B cell (primary cell): ENCODE data around the gene CCDC85A. TPM values are rescaled to one million over a fixed set of nuclear protein-coding genes. Genes with fewer than 3 reads are reported as not detected.

Source experiments
- ATAC-seq: fragments of 200-7000 bp; cut with Tn5 transposase; one replicate; pipeline ENCODE4 v1.10.0; 2021; ENCODE audit warnings: low read depth, mild to moderate bottlenecking, moderate number of reproducible peaks, moderate library complexity
- CTCF ChIA-PET: fragments of 350-600 bp; sonication (Branson Sonifier 250); formaldehyde crosslinking; loops from one replicate; lab custom pipeline; 2021; ENCODE audit warnings: antibody characterized with exemption, inconsistent platforms; lab: Charles Lee
- POLR2A ChIA-PET: fragments of 350-600 bp; sonication (Branson Sonifier 250); formaldehyde crosslinking; loops from one replicate; lab custom pipeline; 2021; ENCODE audit warnings: antibody characterized with exemption; lab: Charles Lee
- DNase-seq: peaks from one replicate; pipeline ENCODE4 v3.0.0; 2013
- H2AFZ ChIP-seq: 2 replicates; pipeline ENCODE4 v1.6.1; 2012; ENCODE audit warnings: mild to moderate bottlenecking, low read depth, low read length; ENCODE audit not compliant: insufficient read depth, poor library complexity, severe bottlenecking
- H3K27ac ChIP-seq, 2 donors: 1 replicate in 1 of 2; 2 replicates in 1 of 2; pipeline ENCODE4 v1.5.1; 2012 to 2013; ENCODE audit warnings: low read length in 2 of 2, mild to moderate bottlenecking in 2 of 2, moderate library complexity in 1 of 2
- H3K27me3 ChIP-seq, 4 experiments: fragments of 200-600 bp in 1 of 4; sonication (generic) in 1 of 4; replicated peaks in 1 of 4; 1 replicate in 2 of 4; 2 replicates in 2 of 4; pipeline versions ENCODE4 v1.6.1 to v1.7.0; 2013 to 2016; ENCODE audit warnings: low read length in 3 of 4, mild to moderate bottlenecking in 2 of 4, mixed read lengths in 1 of 4, moderate library complexity in 1 of 4; ENCODE audit not compliant: insufficient read depth in 4 of 4, control insufficient read depth in 3 of 4; ENCODE audit errors: control extremely low read depth in 1 of 4
- H3K36me3 ChIP-seq, 2 experiments: replicated peaks in 1 of 2; 1 replicate in 1 of 2; 2 replicates in 1 of 2; pipeline versions ENCODE4 v1.6.1 to v1.7.1; 2013; ENCODE audit warnings: low read length in 1 of 2; ENCODE audit not compliant: insufficient read depth in 2 of 2, control insufficient read depth in 1 of 2; ENCODE audit errors: control extremely low read depth in 1 of 2, extremely low read depth in 1 of 2
- H3K4me1 ChIP-seq, 2 donors: fragments of 200-600 bp in 1 of 2; sonication (generic) in 1 of 2; 1 replicate in 1 of 2; 2 replicates in 1 of 2; pipeline versions ENCODE4 v1.5.1 to v1.6.1; 2013 to 2017; ENCODE audit warnings: low read length in 2 of 2; ENCODE audit not compliant: control insufficient read depth in 2 of 2, insufficient read depth in 2 of 2
- H3K4me2 ChIP-seq: replicated peaks from 2 replicates; pipeline ENCODE3; 2012; ENCODE audit warnings: mild to moderate bottlenecking, low read depth, low read length; ENCODE audit not compliant: poor library complexity, severe bottlenecking
- H3K4me3 ChIP-seq, 5 experiments: fragments of 200-600 bp in 1 of 5; sonication (generic) in 1 of 5; 1 replicate in 3 of 5; 2 replicates in 2 of 5; pipeline versions ENCODE4 v1.5.1 to v1.7.0; 2011 to 2016; ENCODE audit warnings: low read length in 4 of 5, mild to moderate bottlenecking in 4 of 5, low read depth in 2 of 5, control low read depth in 1 of 5, moderate library complexity in 1 of 5; ENCODE audit not compliant: insufficient read depth in 1 of 5; ENCODE audit errors: control extremely low read depth in 1 of 5, extremely low read depth in 1 of 5
- H3K79me2 ChIP-seq: fragments of 200-600 bp; sonication (generic); one replicate; pipeline ENCODE4 v1.6.0; 2016; ENCODE audit warnings: low read length; ENCODE audit not compliant: control insufficient read depth, insufficient read depth
- H3K9ac ChIP-seq: fragments of 200-600 bp; sonication (generic); 2 replicates; pipeline ENCODE4 v1.6.1; 2017; ENCODE audit warnings: mild to moderate bottlenecking, low read length, moderate library complexity
- H3K9me3 ChIP-seq, 3 donors: one replicate each; pipeline versions ENCODE4 v1.6.1 to v1.7.1; 2013; ENCODE audit warnings: low read length in 2 of 3; ENCODE audit not compliant: control insufficient read depth in 2 of 3, insufficient read depth in 1 of 3; ENCODE audit errors: control extremely low read depth in 1 of 3
- H4K20me1 ChIP-seq: 2 replicates; pipeline ENCODE4 v1.6.0; 2012; ENCODE audit warnings: mild to moderate bottlenecking, low read length; ENCODE audit not compliant: insufficient read depth, control insufficient read depth, poor library complexity, severe bottlenecking
- H3K27ac Mint-ChIP-seq: one replicate; pipeline ENCODE4 v1.8.0; 2021; ENCODE audit warnings: mixed read lengths
- H3K27me3 Mint-ChIP-seq: one replicate; pipeline ENCODE4 v1.8.0; 2021; ENCODE audit warnings: mixed read lengths
- H3K4me1 Mint-ChIP-seq: one replicate; pipeline ENCODE4 v1.8.0; 2021; ENCODE audit warnings: mixed read lengths
- H3K4me3 Mint-ChIP-seq: one replicate; pipeline ENCODE4 v1.8.0; 2021; ENCODE audit warnings: mixed read lengths
- H3K9me3 Mint-ChIP-seq: one replicate; pipeline ENCODE4 v1.8.0; 2022; ENCODE audit warnings: mixed read lengths; ENCODE audit not compliant: insufficient read depth
- CTCF ChIP-seq: fragments of 200-600 bp; IDR thresholded peaks from one replicate; pipeline ENCODE4 v1.8.0; 2022; ENCODE audit warnings: antibody characterized with exemption, mild to moderate bottlenecking
- EZH2 ChIP-seq: IDR thresholded peaks from 2 replicates; pipeline ENCODE4 v1.6.1; 2012; ENCODE audit warnings: borderline replicate concordance, low read depth, mild to moderate bottlenecking, moderate library complexity, low read length; ENCODE audit not compliant: insufficient read depth, poor library complexity, severe bottlenecking
- WGBS: methylation state at CpG from one replicate; pipeline ENCODE4 v1.1.5; 2013; ENCODE audit warnings: missing lambda C conversion rate; ENCODE audit not compliant: insufficient coverage; 5-methylcytosine and 5-hydroxymethylcytosine counted together
- intact Hi-C: fragments of 100-400 bp; cut with micrococcal nuclease; formaldehyde crosslinking; loops from one replicate; pipeline ENCODE4 v1.10.0; 2022
- polyA plus RNA-seq: library from polyadenylated mRNA; depleted of rRNA; stranded (reverse); fragments of >200 nt; gene quantifications from 2 replicates; pipeline ENCODE4 v1.2.3, GENCODE V29; 2012
- total RNA-seq, 2 donors: library from RNA; stranded (reverse); fragments of 120-200 nt in 1 of 2; gene quantifications; 1 replicate in 1 of 2; 2 replicates in 1 of 2; pipeline versions ENCODE4 v1.2.3 to v1.2.4, GENCODE V29; 2013 to 2022

CCDC85A gene
- total and polyA plus RNA-seq, 2 donors (not counting 1 experiment from before 2014, with no cell fraction given): 0.15 TPM; not detected in 1

GRCh38 chr2:56361844-56362243 lies 178.1 kb downstream of the CCDC85A start:
- peaks cover 2% of the 10 kb centered on the region for H3K9me3 Mint-ChIP-seq
- TF ChIP-seq CTCF (no peak), EZH2 (no peak)
- no peaks in the 10 kb centered on the region for H3K79me2 ChIP-seq
- no peaks in the 10 kb centered on the region for H3K4me1 Mint-ChIP-seq
- H3K4me1 ChIP-seq: no peaks in the 10 kb centered on the region
- H2AFZ ChIP-seq: no peak overlapping the region
- 96% methylated on average over 2 of the region's 2 CpGs for WGBS
- no peak overlapping the region for H3K27ac ChIP-seq
- H3K9ac ChIP-seq: no peak overlapping the region
- DNase-seq (no peak), ATAC-seq (no peak)
- intact Hi-C loops: no loop called here
- no peak overlapping the region for H3K4me3 Mint-ChIP-seq
- CTCF ChIA-PET: no interaction called here
- no peak overlapping the region for H3K4me2 ChIP-seq
- no peaks in the 10 kb centered on the region for H4K20me1 ChIP-seq
- no peaks in the 10 kb centered on the region for H3K27me3 ChIP-seq
- POLR2A ChIA-PET: no interaction called here
- no peak overlapping the region for H3K4me3 ChIP-seq
- no peaks in the 10 kb centered on the region for H3K9me3 ChIP-seq
- no peaks in the 10 kb centered on the region for H3K36me3 ChIP-seq
- no peak overlapping the region for H3K27ac Mint-ChIP-seq
- H3K27me3 Mint-ChIP-seq: no peaks in the 10 kb centered on the region

DNA sequence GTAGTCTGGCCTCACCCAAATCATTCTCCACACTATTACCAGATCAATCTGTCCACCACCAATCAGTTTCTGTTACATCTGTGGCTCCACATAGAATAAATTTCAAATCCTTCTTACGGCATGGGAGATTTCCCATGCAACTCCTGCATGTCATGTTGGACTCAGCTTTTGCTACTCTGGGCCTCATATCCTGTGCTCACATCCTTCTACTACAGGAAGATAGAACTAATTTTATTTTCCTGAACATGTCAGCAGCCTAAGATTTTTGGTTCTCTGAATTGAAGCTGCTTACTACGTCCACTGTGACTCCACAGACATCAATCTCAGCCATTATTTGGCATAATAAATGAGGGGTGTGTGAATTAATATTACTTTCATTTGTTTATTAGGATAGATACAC lies 181.1 kb downstream of the CCDC85A start:
- Histone ChIP-seq H3K9ac (no peak overlapping the region), H3K9me3 (no peaks in the 10 kb centered on the region), H3K36me3 (no peaks in the 10 kb centered on the region), H3K4me1 (no peaks in the 10 kb centered on the region), H2AFZ (no peak overlapping the region), H4K20me1 (no peaks in the 10 kb centered on the region), H3K4me3 (no peak overlapping the region), H3K79me2 (no peaks in the 10 kb centered on the region), H3K4me2 (no peak overlapping the region), H3K27ac (no peak overlapping the region), H3K27me3 (peaks cover 0 to 2% (median 0%) of the 10 kb centered on the region in 4 experiments)
- Mint-ChIP-seq H3K4me3 (no peak overlapping the region), H3K27ac (no peak overlapping the region), H3K4me1 (no peaks in the 10 kb centered on the region), H3K9me3 (no peaks in the 10 kb centered on the region), H3K27me3 (no peaks in the 10 kb centered on the region)
- WGBS: 100% methylated on average over 1 of the region's 2 CpGs
- ATAC-seq (no peak), DNase-seq (no peak)
- ChIA-PET POLR2A (no interaction called here), CTCF (no interaction called here)
- TF ChIP-seq EZH2 (no peak), CTCF (no peak)
- intact Hi-C loops: no loop called here
